ENCODE results near the gene SRD5A3. TPM values are rescaled to one million over a fixed set of nuclear protein-coding genes. Genes with fewer than 3 reads are reported as not detected.

SRD5A3 gene
- total RNA-seq, 1 donor from 2014 or later: 9.7 TPM

- no peak for DNase-seq (ENCODE audit: low read depth)
- no peak overlapping the region for H3K4me3 ChIP-seq (ENCODE audit: low read depth, low read length)
- TF ChIP-seq, protein P1, sequence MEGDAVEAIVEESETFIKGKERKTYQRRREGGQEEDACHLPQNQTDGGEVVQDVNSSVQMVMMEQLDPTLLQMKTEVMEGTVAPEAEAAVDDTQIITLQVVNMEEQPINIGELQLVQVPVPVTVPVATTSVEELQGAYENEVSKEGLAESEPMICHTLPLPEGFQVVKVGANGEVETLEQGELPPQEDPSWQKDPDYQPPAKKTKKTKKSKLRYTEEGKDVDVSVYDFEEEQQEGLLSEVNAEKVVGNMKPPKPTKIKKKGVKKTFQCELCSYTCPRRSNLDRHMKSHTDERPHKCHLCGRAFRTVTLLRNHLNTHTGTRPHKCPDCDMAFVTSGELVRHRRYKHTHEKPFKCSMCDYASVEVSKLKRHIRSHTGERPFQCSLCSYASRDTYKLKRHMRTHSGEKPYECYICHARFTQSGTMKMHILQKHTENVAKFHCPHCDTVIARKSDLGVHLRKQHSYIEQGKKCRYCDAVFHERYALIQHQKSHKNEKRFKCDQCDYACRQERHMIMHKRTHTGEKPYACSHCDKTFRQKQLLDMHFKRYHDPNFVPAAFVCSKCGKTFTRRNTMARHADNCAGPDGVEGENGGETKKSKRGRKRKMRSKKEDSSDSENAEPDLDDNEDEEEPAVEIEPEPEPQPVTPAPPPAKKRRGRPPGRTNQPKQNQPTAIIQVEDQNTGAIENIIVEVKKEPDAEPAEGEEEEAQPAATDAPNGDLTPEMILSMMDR (conservative IDR thresholded peaks at IDR 0.05; ENCODE audit: low read depth, low read length): no peak
Measured at GRCh38 chr4:55329012-55329411, 17.0 kb upstream of the SRD5A3 start.

DNA sequence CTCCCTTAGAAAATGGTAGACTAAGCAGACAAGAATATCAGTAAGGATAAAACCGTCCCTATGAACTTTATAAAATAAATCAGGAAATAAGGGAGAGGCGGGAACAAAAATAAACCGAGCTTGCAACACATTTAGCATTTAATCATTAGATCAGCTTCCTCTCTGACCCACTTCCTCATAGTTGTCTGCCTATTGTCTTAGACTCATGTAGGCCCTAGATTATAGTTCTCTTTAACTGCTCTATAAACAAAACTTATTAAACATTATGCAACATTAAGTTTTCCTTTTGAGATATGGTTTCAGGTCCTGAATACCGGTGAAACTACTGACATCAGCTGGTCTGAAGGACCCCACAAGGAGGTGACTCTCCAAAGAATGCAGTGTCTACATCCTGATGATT is 15.8 kb upstream of the SRD5A3 start:
- DNase-seq (ENCODE audit: low read depth): no peak
- no peak overlapping the region for H3K4me3 ChIP-seq (ENCODE audit: low read depth, low read length)
- TF ChIP-seq, protein P1 (conservative IDR thresholded peaks at IDR 0.05; ENCODE audit: low read depth, low read length): no peak

DNA sequence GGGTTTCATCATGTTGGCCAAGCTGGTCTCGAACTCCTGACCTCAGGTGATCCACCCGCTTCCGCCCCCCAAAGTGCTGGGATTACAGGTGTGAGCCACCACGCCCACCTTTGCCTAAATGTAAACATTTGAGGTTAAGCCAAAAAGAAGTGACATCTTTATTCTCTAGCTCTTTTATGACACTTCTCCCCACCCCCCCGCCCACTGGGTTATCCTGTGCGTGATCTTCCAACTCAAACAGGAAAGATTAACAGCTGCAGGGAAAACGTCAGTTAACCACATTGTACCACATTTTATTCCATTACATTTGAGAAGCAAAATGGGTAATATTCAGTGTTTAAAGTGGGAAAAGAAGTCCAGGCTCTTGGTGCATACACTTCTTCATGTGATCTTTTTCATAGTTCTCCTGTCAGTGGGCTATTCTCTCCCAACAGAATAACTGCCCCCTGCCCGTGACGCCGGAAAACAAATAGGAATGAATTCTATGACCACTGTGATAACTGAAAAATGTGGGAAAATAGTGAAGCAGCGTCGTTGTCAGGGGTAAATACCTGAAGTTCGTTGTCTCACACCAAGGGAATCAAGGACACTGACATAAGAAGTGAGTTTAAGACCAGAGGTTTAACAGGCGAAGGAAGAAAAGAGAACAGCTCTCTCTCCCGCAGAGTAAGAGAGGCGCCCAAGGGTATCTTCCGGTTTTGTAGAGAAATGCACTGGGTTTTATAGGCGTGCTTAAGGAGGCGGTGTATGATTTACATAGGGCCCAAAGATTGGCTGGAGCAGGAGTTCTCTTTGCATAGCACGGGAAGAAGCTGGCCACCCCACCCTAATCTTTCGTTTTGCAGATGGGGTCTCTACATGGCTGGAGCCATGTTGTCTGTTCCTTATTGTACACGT is 9.7 kb upstream of the SRD5A3 start:
- H3K4me3 ChIP-seq (ENCODE audit: low read depth, low read length): no peak overlapping the region
- no peak for DNase-seq (ENCODE audit: low read depth)
- TF ChIP-seq, protein P1 (conservative IDR thresholded peaks at IDR 0.05; ENCODE audit: low read depth, low read length): no peak

DNA sequence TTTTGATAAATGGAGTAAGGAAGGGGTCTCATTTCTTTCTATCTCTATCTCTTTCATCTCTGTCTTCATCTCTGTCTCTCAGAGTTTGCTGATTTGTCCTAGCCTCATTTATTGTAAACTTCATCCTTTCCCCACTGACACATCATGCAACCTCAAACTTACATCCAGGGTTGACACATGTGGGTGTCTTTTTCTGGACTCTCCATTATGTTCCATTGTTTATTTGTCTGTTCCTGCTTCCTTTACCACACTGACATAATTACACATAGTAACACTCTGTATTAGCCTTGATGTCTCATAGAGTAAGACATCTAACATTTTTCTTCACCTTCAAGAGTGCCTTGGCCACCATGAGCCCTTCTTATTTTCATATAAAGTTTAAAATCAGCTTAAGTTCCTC is 8.1 kb upstream of the SRD5A3 start:
- H3K4me3 ChIP-seq (ENCODE audit: low read depth, low read length): no peak overlapping the region
- TF ChIP-seq, protein P1 (conservative IDR thresholded peaks at IDR 0.05; ENCODE audit: low read depth, low read length): no peak
- DNase-seq (ENCODE audit: low read depth): no peak

GRCh38 chr4:55338486-55338885 is 7.6 kb upstream of the SRD5A3 start:
- TF ChIP-seq, protein P1 (conservative IDR thresholded peaks at IDR 0.05; ENCODE audit: low read depth, low read length): no peak
- H3K4me3 ChIP-seq (ENCODE audit: low read depth, low read length): no peak overlapping the region
- DNase-seq (ENCODE audit: low read depth): no peak

- TF ChIP-seq, protein P1 (conservative IDR thresholded peaks at IDR 0.05; ENCODE audit: low read depth, low read length): no peak
- H3K4me3 ChIP-seq (ENCODE audit: low read depth, low read length): no peak overlapping the region
- DNase-seq (ENCODE audit: low read depth): no peak
Measured at GRCh38 chr4:55340266-55340665, 5.8 kb upstream of the SRD5A3 start.

GRCh38 chr4:55343887-55344286 is 2.2 kb upstream of the SRD5A3 start:
- TF ChIP-seq, protein P1 (conservative IDR thresholded peaks at IDR 0.05; ENCODE audit: low read depth, low read length): no peak
- H3K4me3 ChIP-seq (ENCODE audit: low read depth, low read length): no peak overlapping the region
- no peak for DNase-seq (ENCODE audit: low read depth)
